IPS-20b (cell line): ENCODE results near the gene PHKG2.
"Not testable (repeated sequence)": the region's sequence is repeated elsewhere in the genome, so short reads cannot be mapped to it uniquely, and the experiment has no call there.

Experiments
- H3K27ac ChIP-seq: one replicate; pipeline ENCODE4 v1.5.1; 2013; ENCODE audit warnings: low read length
- H3K27me3 ChIP-seq: 2 replicates; pipeline ENCODE4 v1.6.1; 2013; ENCODE audit warnings: mild to moderate bottlenecking, low read length, inconsistent platforms; ENCODE audit not compliant: insufficient read depth
- H3K36me3 ChIP-seq: 2 replicates; pipeline ENCODE4 v1.6.1; 2013; ENCODE audit warnings: low read depth, mild to moderate bottlenecking, inconsistent platforms, low read length, moderate library complexity; ENCODE audit not compliant: insufficient read depth
- H3K4me1 ChIP-seq: 2 replicates; pipeline ENCODE4 v1.6.1; 2013; ENCODE audit warnings: mild to moderate bottlenecking, control low read depth, inconsistent platforms, low read length, moderate library complexity; ENCODE audit not compliant: insufficient read depth
- H3K4me3 ChIP-seq: 2 replicates; pipeline ENCODE4 v1.5.1; 2013; ENCODE audit warnings: mild to moderate bottlenecking, low read length, inconsistent platforms
- H3K9ac ChIP-seq: 2 replicates; pipeline ENCODE4 v1.6.1; 2013; ENCODE audit warnings: low read depth, mild to moderate bottlenecking, inconsistent platforms, low read length, moderate library complexity
- H3K9me3 ChIP-seq: 2 replicates; pipeline ENCODE4 v1.6.1; 2013; ENCODE audit warnings: mild to moderate bottlenecking, low read depth, low read length, inconsistent platforms; ENCODE audit not compliant: insufficient read depth

Gene PHKG2

GRCh38 chr16:30747799-30748633, at the start of gene PHKG2:
Gene PHKG2, plus strand, starts transcription at chr16:30748425. Its CDS starts 396 bp downstream, at chr16:30748821.
- no peaks in the 10 kb centered on the region for H3K9me3 ChIP-seq
- peak within 1 kb of the TSS; percentile 87; the same call in 1 of the 2 replicates for H3K9ac ChIP-seq
- peaks cover 3% of the 10 kb centered on the region; the same call in 1 of the 2 replicates for H3K4me1 ChIP-seq
- peaks cover 43% of the 10 kb centered on the region for H3K36me3 ChIP-seq
- no peaks in the 10 kb centered on the region for H3K27me3 ChIP-seq
- peak within 1 kb of the TSS; percentile 72 for H3K4me3 ChIP-seq
- peak within 1 kb of the TSS; percentile 36 for H3K27ac ChIP-seq

GRCh38 chr16:30698816-30699614, 49.2 kb upstream of the PHKG2 start, which contains the start of gene SRCAP:
Gene SRCAP, plus strand, starts transcription at chr16:30699171. Its CDS starts 1,654 bp downstream, at chr16:30700825.
- Histone ChIP-seq H3K9ac (peak within 1 kb of the TSS; percentile 99), H3K27me3 (peaks cover 36% of the 10 kb centered on the region), H3K4me3 (peak within 1 kb of the TSS; percentile 90), H3K36me3 (peaks cover 29% of the 10 kb centered on the region), H3K4me1 (peaks cover 8% of the 10 kb centered on the region), H3K27ac (peak within 1 kb of the TSS; percentile 95), H3K9me3 (no peaks in the 10 kb centered on the region)

GRCh38 chr16:30699615-30700099, 48.6 kb upstream of the PHKG2 start:
- H3K27ac ChIP-seq: no peak overlapping the region
- peak overlapping the region; percentile 99; the same call in 1 of the 2 replicates for H3K9ac ChIP-seq
- peak overlapping the region; percentile 90 for H3K4me3 ChIP-seq
- no peaks in the 10 kb centered on the region for H3K9me3 ChIP-seq
- H3K36me3 ChIP-seq: peaks cover 35% of the 10 kb centered on the region
- peaks cover 30% of the 10 kb centered on the region for H3K27me3 ChIP-seq
- peaks cover 8% of the 10 kb centered on the region for H3K4me1 ChIP-seq

- Histone ChIP-seq H3K27me3 (peaks cover 21% of the 10 kb centered on the region), H3K9me3 (no peaks in the 10 kb centered on the region), H3K9ac (no peak overlapping the region), H3K27ac (no peak overlapping the region), H3K36me3 (peaks cover 43% of the 10 kb centered on the region), H3K4me1 (peaks cover 8% of the 10 kb centered on the region), H3K4me3 (no peak overlapping the region)
Observed at GRCh38 chr16:30700491-30700890, 47.7 kb upstream of the PHKG2 start.

- Histone ChIP-seq H3K4me1 (peaks cover 8% of the 10 kb centered on the region), H3K9ac (no peak overlapping the region), H3K36me3 (peaks cover 48% of the 10 kb centered on the region)
Observed at GRCh38 chr16:30700971-30701370, 47.3 kb upstream of the PHKG2 start.

GRCh38 chr16:30703071-30703470, 45.2 kb upstream of the PHKG2 start:
- H3K4me3 ChIP-seq, H3K9me3 ChIP-seq, H3K9ac ChIP-seq, H3K27me3 ChIP-seq, H3K4me1 ChIP-seq, H3K27ac ChIP-seq: not testable (repeated sequence)
- H3K36me3 ChIP-seq: peaks cover 69% of the 10 kb centered on the region

More at GRCh38 chr16:30700971-30701370, 47.3 kb upstream of the PHKG2 start:
- no peak overlapping the region for H3K4me3 ChIP-seq
- peaks cover 16% of the 10 kb centered on the region for H3K27me3 ChIP-seq
- no peak overlapping the region for H3K27ac ChIP-seq
- H3K9me3 ChIP-seq: no peaks in the 10 kb centered on the region

- Histone ChIP-seq H3K4me3 (no peak overlapping the region), H3K27me3 (no peaks in the 10 kb centered on the region), H3K9me3 (no peaks in the 10 kb centered on the region), H3K27ac (no peak overlapping the region), H3K36me3 (peaks cover 77% of the 10 kb centered on the region), H3K9ac (no peak overlapping the region), H3K4me1 (peaks cover 8% of the 10 kb centered on the region)
Observed at GRCh38 chr16:30703971-30704370, 44.3 kb upstream of the PHKG2 start.

GRCh38 chr16:30706046-30706445, 42.2 kb upstream of the PHKG2 start:
- H3K27ac ChIP-seq: no peak overlapping the region
- no peaks in the 10 kb centered on the region for H3K9me3 ChIP-seq
- H3K27me3 ChIP-seq: no peaks in the 10 kb centered on the region
- H3K9ac ChIP-seq: no peak overlapping the region
- H3K36me3 ChIP-seq: peaks cover 85% of the 10 kb centered on the region
- no peak overlapping the region for H3K4me3 ChIP-seq
- H3K4me1 ChIP-seq: no peaks in the 10 kb centered on the region

- Histone ChIP-seq H3K9ac (no peak overlapping the region), H3K4me3 (no peak overlapping the region), H3K27me3 (no peaks in the 10 kb centered on the region), H3K27ac (no peak overlapping the region), H3K4me1 (no peaks in the 10 kb centered on the region), H3K36me3 (peaks cover 94% of the 10 kb centered on the region), H3K9me3 (no peaks in the 10 kb centered on the region)
Observed at GRCh38 chr16:30710971-30711370, 37.3 kb upstream of the PHKG2 start.

- no peaks in the 10 kb centered on the region for H3K27me3 ChIP-seq
Observed at GRCh38 chr16:30711712-30712111, 36.5 kb upstream of the PHKG2 start.

GRCh38 chr16:30715750-30716445, 32.3 kb upstream of the PHKG2 start:
- Histone ChIP-seq H3K4me1 (no peaks in the 10 kb centered on the region), H3K9me3 (no peaks in the 10 kb centered on the region), H3K36me3 (peaks cover 89% of the 10 kb centered on the region), H3K4me3 (no peak overlapping the region), H3K9ac (no peak overlapping the region), H3K27me3 (no peaks in the 10 kb centered on the region), H3K27ac (no peak overlapping the region)

More at GRCh38 chr16:30711712-30712111, 36.5 kb upstream of the PHKG2 start:
- H3K9me3 ChIP-seq: no peaks in the 10 kb centered on the region
- H3K36me3 ChIP-seq: peaks cover 94% of the 10 kb centered on the region
- H3K4me1 ChIP-seq: no peaks in the 10 kb centered on the region
- no peak overlapping the region for H3K27ac ChIP-seq
- H3K9ac ChIP-seq: no peak overlapping the region
- H3K4me3 ChIP-seq: no peak overlapping the region
